NAMALWA (cell line): ENCODE results near the gene ALDH1B1.
"Not testable (repeated sequence)": the region's sequence is repeated elsewhere in the genome, so short reads cannot be mapped to it uniquely, and the experiment has no call there.

Source experiments
- DNase-seq: peaks from one replicate; pipeline ENCODE4 v3.0.0-alpha.2; 2015; ENCODE audit warnings: low spot score

Gene ALDH1B1

DNA sequence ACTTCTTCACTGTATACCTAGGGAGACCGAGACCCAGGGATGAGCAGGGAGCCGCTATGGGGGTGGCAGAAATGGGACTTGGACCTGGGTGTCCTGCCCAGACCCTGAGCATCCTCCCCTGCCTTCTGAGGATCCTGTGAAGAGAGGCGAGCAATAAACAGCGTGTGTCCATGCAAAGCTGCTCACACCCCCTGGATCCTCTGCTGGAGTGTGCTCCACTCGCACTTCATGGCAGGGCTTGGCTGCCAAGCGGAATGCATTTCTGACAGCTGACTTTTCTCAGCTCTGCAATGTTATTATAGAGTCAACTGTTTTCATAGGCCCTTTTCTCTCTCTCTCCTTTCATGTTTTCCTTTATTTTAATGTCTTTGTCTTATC lies 31.0 kb upstream of the ALDH1B1 start:
- DNase-seq = no peak

DNA sequence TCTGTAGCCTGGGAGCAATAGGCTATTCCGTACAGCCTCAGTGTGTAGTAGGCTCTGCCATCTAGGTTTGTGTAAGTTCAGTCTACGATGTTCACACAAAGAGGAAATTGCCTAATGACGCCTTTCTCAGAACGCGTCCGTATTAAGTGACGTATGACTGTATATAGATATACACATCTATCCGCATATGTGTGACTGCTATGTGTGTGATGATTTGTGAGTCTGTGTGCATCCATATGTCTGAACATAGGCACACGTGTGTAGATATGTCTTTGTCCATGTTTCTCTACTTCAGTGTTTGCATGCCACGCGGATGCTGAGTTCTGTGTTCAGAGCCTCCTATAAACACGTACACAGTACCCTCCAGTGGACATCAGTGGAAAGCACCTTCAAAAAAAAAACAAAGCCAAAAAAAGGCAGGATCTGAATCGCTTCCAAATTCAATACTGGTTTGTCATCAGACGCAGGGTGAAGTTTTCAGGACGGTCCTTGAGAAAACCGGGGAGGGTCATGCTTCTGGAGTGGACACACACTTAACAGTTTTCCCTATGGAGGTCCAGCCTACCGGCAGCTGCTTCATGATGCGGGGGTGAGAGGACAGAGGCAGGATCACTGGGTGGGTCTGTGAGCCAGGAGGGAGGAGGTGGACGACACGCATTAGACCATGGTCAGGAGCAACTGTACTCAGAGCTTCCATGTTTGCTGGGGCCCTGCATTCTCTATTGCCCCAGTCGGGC lies 29.5 kb upstream of the ALDH1B1 start:
- peak; percentile 63 for DNase-seq

- DNase-seq = no peak
Observed at GRCh38 chr9:38363589-38363925, 28.9 kb upstream of the ALDH1B1 start.

- DNase-seq = no peak
Observed at GRCh38 chr9:38367898-38368297, 24.6 kb upstream of the ALDH1B1 start.

GRCh38 chr9:38368731-38369130 lies 23.8 kb upstream of the ALDH1B1 start:
- no peak for DNase-seq

DNA sequence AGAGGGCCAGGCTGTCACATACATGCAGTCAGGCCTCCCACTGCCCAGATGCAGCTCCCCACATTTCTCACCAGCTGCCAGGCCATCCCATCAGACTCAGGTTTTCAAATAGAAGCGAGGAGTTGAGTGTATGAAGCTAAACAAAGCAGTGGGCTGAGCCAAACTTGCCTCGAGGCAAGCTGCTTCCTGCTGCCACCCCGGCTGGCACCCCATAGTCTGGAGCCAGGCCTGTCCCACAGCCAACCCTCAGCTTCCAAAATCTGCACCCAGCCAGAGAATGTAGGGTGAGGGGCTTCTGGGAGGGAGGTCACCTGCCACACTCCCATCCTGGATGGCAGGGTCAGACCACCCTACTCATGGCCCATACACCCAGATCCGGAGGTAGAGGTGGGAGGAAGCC lies 22.3 kb upstream of the ALDH1B1 start:
- DNase-seq = no peak

DNA sequence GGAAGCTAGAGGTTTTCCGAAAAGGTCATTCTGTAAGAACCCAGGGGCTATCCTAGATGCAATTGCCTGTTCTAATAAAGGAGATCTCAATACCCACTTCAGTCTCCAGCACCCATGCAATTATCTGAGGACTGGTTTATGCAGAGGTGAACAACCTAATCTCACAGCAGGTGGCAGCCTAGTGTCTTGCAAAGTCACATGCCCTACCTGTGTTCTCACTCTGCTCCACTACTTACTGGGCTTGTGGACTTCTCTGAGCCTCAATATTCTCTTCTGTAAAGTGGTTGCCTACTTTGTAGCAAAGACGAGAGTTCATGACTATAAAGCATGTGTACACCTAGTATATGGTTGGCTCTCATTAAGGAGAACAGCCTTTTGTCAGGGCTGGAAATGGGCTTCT lies 21.0 kb upstream of the ALDH1B1 start:
- DNase-seq = peak; percentile 43

DNA sequence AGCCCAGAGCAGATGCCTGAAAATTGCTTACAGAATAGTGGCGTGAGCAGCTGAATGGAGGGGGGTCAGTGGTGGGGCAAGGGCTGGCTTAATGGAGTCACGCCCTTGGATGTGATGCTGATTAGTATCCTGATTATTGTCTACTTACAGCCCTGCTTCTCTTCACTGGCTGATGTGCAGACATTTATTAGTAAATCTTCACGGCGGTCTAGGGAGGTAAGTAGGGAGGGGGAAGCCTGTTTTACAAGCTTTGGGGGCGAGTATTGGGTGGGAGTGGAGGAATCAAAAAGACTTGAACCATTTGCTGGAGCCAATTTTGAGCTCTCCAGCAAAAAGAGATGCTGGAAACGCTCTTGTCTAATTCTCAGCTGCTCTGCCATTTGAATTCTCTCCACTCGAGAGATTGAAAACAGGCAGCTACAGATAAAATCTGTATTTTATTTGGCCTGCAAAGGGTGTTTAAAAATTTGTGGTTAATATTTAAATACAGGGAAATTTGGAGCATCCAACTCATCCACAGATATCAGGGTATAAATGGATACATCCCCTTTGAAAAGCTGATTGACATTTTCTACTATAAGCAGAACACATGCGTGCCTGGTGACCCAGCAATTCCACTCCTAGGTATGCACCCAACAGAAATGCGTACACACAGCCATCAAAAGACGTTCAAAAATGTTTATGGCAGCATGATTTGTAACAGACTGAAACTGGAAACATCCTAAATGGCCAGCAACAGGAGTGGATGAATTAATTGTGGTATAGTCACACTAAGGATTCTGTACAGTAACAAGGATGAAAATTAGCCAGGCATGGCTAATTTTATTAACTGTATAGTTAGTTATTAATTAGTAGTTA lies 19.5 kb upstream of the ALDH1B1 start:
- no peak for DNase-seq

DNA sequence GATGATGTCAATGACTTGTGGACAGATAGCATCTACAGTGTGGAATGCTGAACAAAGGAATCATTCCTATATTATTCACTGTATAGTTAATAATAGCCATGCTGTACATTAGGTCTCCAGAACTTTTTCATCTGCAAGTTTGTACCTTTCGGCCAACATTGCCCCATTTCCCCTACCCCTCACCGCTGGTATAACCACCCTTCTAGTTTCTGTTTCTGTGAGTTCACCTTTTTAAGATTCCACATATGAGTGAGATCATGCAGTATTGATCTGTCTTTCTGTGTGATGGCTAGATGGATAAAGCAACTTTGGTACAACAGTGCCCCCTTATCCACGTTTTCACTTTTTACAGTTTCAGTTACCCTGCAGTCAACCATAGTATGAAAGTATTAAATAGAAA lies 18.8 kb upstream of the ALDH1B1 start:
- DNase-seq = no peak

- DNase-seq = no peak
Observed at GRCh38 chr9:38374847-38375571, 17.5 kb upstream of the ALDH1B1 start.

GRCh38 chr9:38375572-38375963 lies 16.9 kb upstream of the ALDH1B1 start:
- DNase-seq = no peak

DNA sequence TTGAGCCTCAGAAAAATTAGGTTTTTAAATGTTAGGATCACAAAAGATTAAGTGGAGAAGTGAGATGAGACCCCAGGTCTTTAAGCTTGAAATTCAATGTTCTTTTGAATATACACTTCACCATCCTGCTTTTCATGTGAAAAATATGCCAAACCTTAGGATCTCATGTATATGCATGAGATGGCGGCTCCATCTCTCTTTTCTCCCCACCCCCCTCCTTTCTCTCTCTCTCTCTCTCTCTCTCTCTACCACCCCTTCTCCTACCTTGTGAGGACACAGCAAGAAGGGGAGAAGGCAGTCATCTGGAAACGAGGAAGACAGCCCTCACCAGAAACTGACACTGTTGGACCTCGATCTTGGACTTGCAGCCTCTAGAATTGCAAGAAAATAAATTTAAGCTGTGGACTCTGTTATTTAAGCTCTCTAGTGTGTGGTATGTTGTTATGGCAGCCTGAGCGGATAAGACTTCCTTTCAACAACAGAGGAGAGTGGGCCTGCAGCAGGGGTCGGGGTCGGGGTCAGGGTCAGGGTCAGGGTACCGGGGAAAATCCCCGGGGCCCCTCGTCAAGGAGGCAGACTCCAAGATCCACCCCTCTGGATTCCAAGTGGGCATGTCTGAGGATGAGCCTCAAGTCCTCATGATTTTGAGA lies 16.4 kb upstream of the ALDH1B1 start:
- no peak for DNase-seq

DNA sequence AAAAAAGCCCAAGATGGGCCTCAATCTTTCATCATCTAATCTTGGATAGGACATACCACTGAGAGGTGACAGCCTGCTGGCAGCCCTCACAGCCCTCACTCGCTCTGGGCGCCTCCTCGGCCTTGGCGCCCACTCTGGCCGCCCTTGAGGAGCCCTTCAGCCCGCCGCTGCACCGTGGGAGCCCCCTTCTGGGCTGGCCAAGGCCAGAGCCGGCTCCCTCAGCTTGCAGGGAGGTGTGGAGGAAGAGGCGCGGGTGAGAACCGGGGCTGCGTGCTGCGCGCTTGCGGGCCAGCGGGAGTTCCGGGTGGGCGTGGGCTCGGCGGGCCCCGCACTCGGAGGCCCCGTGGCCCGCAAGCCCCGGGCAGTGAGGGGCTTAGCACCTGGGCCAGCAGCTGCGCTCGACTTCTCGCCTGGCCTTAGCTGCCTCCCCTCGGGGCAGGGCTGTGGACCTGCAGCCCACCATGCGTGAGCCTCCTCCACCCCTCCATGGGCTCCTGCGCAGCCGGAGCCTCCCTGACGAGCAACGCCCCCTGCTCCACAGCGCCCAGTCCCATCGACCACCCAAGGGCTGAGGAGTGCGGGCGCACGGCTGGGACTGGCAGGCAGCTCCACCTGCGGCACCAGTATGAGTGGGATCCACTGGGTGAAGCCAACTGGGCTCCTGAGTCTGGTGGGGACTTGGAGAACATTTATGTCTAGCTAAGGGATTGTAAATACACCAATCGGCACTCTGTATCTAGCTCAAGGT lies 15.0 kb upstream of the ALDH1B1 start:
- not testable (repeated sequence) for DNase-seq

GRCh38 chr9:38380230-38380871 lies 12.2 kb upstream of the ALDH1B1 start:
- no peak for DNase-seq

GRCh38 chr9:38380872-38381534 lies 11.5 kb upstream of the ALDH1B1 start:
- DNase-seq = no peak

DNA sequence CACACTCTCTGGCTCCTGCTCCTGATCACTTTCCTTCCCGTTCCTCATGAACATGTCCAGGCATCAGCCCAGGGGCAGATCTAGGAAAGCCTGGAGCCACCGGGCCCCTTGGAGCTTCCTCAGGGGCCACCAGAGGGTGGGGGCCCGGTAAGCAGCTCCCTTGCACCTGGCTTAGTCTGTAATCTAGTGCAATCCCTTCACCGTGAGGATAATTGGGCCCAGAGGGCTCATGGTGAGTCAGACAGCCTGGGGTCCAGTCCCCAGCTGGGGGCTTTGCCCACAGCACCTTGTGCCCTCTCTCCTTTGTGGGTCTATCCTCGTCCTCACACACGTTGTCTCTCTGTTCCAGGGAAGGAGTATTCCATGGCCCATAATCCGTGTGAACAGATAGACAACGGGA lies 10.4 kb upstream of the ALDH1B1 start:
- DNase-seq = no peak

DNA sequence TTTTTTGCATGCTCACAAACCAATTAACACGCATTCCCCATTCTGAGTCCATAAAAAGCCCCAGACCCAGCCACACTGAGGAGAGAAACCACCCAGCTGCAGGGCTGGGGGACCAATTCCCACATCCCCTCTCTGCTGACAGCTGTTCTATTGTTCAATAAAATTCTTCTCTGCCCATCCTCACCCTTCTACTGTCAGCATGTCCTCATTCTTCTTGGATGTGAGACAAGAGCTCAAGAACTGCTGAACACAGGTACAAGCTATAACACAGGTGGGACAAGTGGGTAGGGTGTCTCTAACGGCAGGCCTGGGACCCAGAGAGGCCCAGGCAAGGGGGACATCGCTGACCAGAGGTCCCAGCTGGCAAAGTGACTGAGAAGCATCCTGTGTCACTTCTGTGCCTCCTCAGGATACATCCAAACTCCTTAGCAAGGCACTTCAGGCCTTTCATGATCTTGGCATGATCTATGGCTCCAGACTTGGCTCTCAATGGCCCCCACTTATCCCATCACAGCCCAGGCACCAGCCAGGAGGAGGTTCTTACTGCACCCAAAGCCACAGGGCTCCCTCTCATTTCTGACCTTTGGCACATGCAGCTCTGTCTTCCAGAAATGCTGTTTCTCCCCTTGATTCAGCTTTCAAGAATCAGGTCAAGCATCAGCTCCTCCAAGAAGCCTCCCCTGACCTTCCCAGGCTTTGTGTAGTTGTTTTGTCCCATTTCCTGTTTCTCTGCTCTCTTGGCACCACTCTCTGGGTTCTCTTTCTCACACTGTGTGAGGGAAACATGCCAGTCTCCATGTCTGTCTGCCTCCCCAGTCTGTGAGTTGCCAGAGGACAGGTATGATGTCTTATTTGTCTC lies 7.3 kb upstream of the ALDH1B1 start:
- no peak for DNase-seq

DNA sequence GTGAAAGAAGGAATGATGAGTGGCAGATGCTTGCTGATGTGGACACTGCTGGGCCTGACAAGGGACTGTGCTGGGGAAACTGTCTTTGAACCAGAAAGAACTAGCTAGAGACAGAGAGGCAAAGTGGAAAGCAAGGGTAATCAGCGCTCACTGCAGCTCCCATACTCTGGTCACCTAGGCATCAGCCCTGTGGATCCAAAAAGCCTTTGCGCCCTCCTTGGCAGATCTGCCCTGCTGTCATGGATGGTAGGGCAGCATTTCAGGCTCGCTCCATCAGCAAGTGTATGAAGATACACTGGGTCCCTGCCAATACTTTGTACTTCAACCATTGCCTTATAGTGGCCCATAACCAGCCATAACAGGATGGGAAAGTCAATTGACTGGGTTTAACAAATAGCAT lies 6.6 kb upstream of the ALDH1B1 start:
- no peak for DNase-seq

GRCh38 chr9:38386319-38386895 lies 6.1 kb upstream of the ALDH1B1 start:
- DNase-seq = no peak
